ENCODE data around the gene MAL. TPM values are rescaled to one million over a fixed set of nuclear protein-coding genes. Genes with fewer than 3 reads are reported as not detected.

Gene MAL
- total RNA-seq, 1 donor from 2014 or later, result 4.4 TPM

GRCh38 chr2:94987074-94988020 lies 38.2 kb upstream of the MAL start:
- no peaks in the 10 kb centered on the region for H3K4me1 ChIP-seq
- H3K27me3 ChIP-seq (ENCODE audit: low read depth), result peaks cover 65% of the 10 kb centered on the region
- no peak for DNase-seq
- no peaks in the 10 kb centered on the region for H3K36me3 ChIP-seq
- H3K27ac ChIP-seq (replicated peaks), result no peak overlapping the region
- no peak for TF ChIP-seq CTCF (IDR thresholded peaks at IDR 0.05; ENCODE audit: borderline replicate concordance)
- intact Hi-C loops (cut with micrococcal nuclease), result no loop called here
- H3K9me3 ChIP-seq (replicated peaks), result no peaks in the 10 kb centered on the region
- H3K4me3 ChIP-seq, result no peak overlapping the region

DNA sequence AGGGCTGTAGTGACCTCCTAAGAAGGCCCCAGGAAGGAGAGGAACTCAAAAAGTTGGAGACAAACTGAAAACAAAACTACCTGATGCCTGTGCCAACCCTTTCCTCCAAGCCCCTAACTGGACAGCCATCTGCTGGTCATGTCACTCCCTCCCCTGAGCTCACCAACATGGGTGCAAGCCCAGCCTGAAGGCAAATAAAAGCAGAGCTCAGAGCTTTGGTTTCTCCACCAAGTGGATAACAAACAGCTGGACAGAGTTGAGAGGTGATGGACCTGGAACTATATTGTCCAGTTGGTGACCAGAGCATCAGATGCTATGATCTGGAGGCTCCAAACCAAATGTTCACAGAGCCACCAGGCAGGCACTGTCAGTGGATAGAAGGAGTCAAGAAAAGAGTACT lies 34.6 kb upstream of the MAL start:
- no peak overlapping the region for H3K4me3 ChIP-seq
- intact Hi-C loops (cut with micrococcal nuclease), result no loop called here
- TF ChIP-seq CTCF (IDR thresholded peaks at IDR 0.05; ENCODE audit: borderline replicate concordance), result no peak
- H3K9me3 ChIP-seq (replicated peaks), result no peaks in the 10 kb centered on the region
- H3K36me3 ChIP-seq, result no peaks in the 10 kb centered on the region
- no peak for DNase-seq
- H3K4me1 ChIP-seq, result no peaks in the 10 kb centered on the region
- H3K27me3 ChIP-seq (ENCODE audit: low read depth), result peaks cover 68% of the 10 kb centered on the region
- H3K27ac ChIP-seq (replicated peaks), result no peak overlapping the region

DNA sequence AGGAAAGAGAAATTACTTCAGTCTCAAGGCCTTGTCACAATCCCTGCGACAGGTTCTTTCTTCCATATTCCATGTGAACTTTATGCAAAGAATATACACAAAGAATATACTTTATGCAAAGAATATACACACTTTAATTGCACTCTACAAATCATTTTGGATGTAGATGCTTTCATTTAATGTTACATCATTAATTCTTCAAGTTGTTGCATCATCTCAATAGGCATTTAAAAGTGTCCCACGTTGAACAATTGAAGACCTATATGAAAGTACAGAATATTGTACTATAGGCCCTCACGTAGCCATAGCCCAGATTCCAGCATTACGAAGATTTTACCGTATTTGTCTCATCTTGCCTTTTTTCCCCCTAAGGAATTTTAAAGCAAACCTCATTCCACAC lies 33.1 kb upstream of the MAL start:
- Histone ChIP-seq H3K36me3 (no peaks in the 10 kb centered on the region), H3K4me3 (no peak overlapping the region), H3K27ac (replicated peaks) (no peak overlapping the region), H3K9me3 (replicated peaks) (no peaks in the 10 kb centered on the region), H3K27me3 (ENCODE audit: low read depth) (peaks cover 76% of the 10 kb centered on the region), H3K4me1 (no peaks in the 10 kb centered on the region)
- intact Hi-C loops (cut with micrococcal nuclease), result no loop called here
- no peak for DNase-seq
- TF ChIP-seq CTCF (IDR thresholded peaks at IDR 0.05; ENCODE audit: borderline replicate concordance), result no peak

GRCh38 chr2:94993176-94994062 lies 32.1 kb upstream of the MAL start:
- intact Hi-C loops (cut with micrococcal nuclease), result no loop called here
- no peak for DNase-seq
- H3K27ac ChIP-seq (replicated peaks), result no peak overlapping the region
- H3K4me1 ChIP-seq, result peaks cover 5% of the 10 kb centered on the region
- no peak for TF ChIP-seq CTCF (IDR thresholded peaks at IDR 0.05; ENCODE audit: borderline replicate concordance)
- H3K4me3 ChIP-seq, result no peak overlapping the region
- H3K27me3 ChIP-seq (ENCODE audit: low read depth), result peaks cover 77% of the 10 kb centered on the region
- H3K9me3 ChIP-seq (replicated peaks), result no peaks in the 10 kb centered on the region
- H3K36me3 ChIP-seq, result no peaks in the 10 kb centered on the region

GRCh38 chr2:94994063-94994913 lies 31.2 kb upstream of the MAL start:
- H3K27ac ChIP-seq (replicated peaks), result no peak overlapping the region
- H3K36me3 ChIP-seq, result no peaks in the 10 kb centered on the region
- no peaks in the 10 kb centered on the region for H3K9me3 ChIP-seq (replicated peaks)
- intact Hi-C loops (cut with micrococcal nuclease), result no loop called here
- TF ChIP-seq CTCF (IDR thresholded peaks at IDR 0.05; ENCODE audit: borderline replicate concordance), result no peak
- peaks cover 77% of the 10 kb centered on the region for H3K27me3 ChIP-seq (ENCODE audit: low read depth)
- DNase-seq, result no peak
- H3K4me1 ChIP-seq, result peaks cover 8% of the 10 kb centered on the region
- no peak overlapping the region for H3K4me3 ChIP-seq

Data from left ventricle myocardium inferior (tissue), 1 donor.